Jurkat, Clone E6-1 (cell line): ENCODE results near the gene LARP4B.

Experiments used
- DNase-seq: peaks from one replicate; pipeline ENCODE4 v3.0.0-alpha.2; 2011; ENCODE audit warnings: low read depth, low spot score
- H3K4me3 ChIP-seq: 2 replicates; pipeline ENCODE4 v1.5.1; 2011; ENCODE audit warnings: mild to moderate bottlenecking, low read length, control low read depth, moderate library complexity

The LARP4B gene

GRCh38 chr10:878895-879294 lies 52.6 kb downstream of the LARP4B start:
- no peak for DNase-seq
- H3K4me3 ChIP-seq = no peak overlapping the region

- no peak for DNase-seq
- H3K4me3 ChIP-seq = no peak overlapping the region
These were observed 53.2 kb downstream of the LARP4B start for GRCh38 chr10:878333-878759.

- H3K4me3 ChIP-seq = no peak overlapping the region
- no peak for DNase-seq
These were observed 55.1 kb downstream of the LARP4B start for GRCh38 chr10:876438-876837.

- H3K4me3 ChIP-seq = no peak overlapping the region
- DNase-seq = no peak
These were observed 58.5 kb downstream of the LARP4B start for GRCh38 chr10:873020-873419.

GRCh38 chr10:871951-872403 lies 59.5 kb downstream of the LARP4B start:
- H3K4me3 ChIP-seq = no peak overlapping the region

GRCh38 chr10:870564-871166 lies 60.8 kb downstream of the LARP4B start:
- no peak overlapping the region for H3K4me3 ChIP-seq
- no peak for DNase-seq

More at GRCh38 chr10:871951-872403, 59.5 kb downstream of the LARP4B start:
- DNase-seq = no peak

GRCh38 chr10:869171-869570 lies 62.3 kb downstream of the LARP4B start:
- no peak for DNase-seq
- H3K4me3 ChIP-seq = no peak overlapping the region

GRCh38 chr10:867807-868206 lies 63.7 kb downstream of the LARP4B start:
- no peak overlapping the region for H3K4me3 ChIP-seq
- no peak for DNase-seq

- no peak overlapping the region for H3K4me3 ChIP-seq
- no peak for DNase-seq
These were observed 64.9 kb downstream of the LARP4B start for GRCh38 chr10:866577-866941.

- DNase-seq = no peak
- no peak overlapping the region for H3K4me3 ChIP-seq
These were observed 65.5 kb downstream of the LARP4B start for GRCh38 chr10:865924-866576.

- no peak for DNase-seq
- H3K4me3 ChIP-seq = no peak overlapping the region
These were observed 66.2 kb downstream of the LARP4B start for GRCh38 chr10:865257-865656.

- no peak for DNase-seq
- no peak overlapping the region for H3K4me3 ChIP-seq
These were observed 71.0 kb downstream of the LARP4B start for GRCh38 chr10:860519-860918.

- peak; percentile 24 for DNase-seq
- H3K4me3 ChIP-seq = no peak overlapping the region
These were observed 74.9 kb downstream of the LARP4B start for GRCh38 chr10:856416-857157.

GRCh38 chr10:855671-856070 lies 75.8 kb downstream of the LARP4B start:
- H3K4me3 ChIP-seq = no peak overlapping the region
- no peak for DNase-seq

GRCh38 chr10:855079-855478 lies 76.4 kb downstream of the LARP4B start:
- DNase-seq = no peak
- no peak overlapping the region for H3K4me3 ChIP-seq

GRCh38 chr10:853017-853416 lies 78.5 kb downstream of the LARP4B start:
- no peak for DNase-seq

GRCh38 chr10:852386-852785 lies 79.1 kb downstream of the LARP4B start:
- no peak for DNase-seq
- H3K4me3 ChIP-seq = no peak overlapping the region

More at GRCh38 chr10:853017-853416, 78.5 kb downstream of the LARP4B start:
- H3K4me3 ChIP-seq = no peak overlapping the region

- H3K4me3 ChIP-seq = no peak overlapping the region
- no peak for DNase-seq
These were observed 79.6 kb downstream of the LARP4B start for GRCh38 chr10:851901-852300.

GRCh38 chr10:850093-850492 lies 81.4 kb downstream of the LARP4B start:
- no peak for DNase-seq
- no peak overlapping the region for H3K4me3 ChIP-seq

GRCh38 chr10:847868-848267 lies 83.6 kb downstream of the LARP4B start:
- H3K4me3 ChIP-seq = no peak overlapping the region
- DNase-seq = no peak
